Prostate gland (tissue), 2 donors: Measurements from ENCODE around the gene CPED1. TPM values are rescaled to one million over a fixed set of nuclear protein-coding genes. Genes with fewer than 3 reads are reported as not detected.

Source experiments
- DNase-seq: peaks from one replicate; pipeline ENCODE4 v3.0.0-alpha.2; 2019; ENCODE audit warnings: low spot score
- H3K27ac ChIP-seq, 2 donors: fragments of 200-600 bp; sonication (generic); 2 replicates each; pipeline ENCODE4 v1.5.1; 2017 to 2019
- H3K27me3 ChIP-seq: fragments of 200-600 bp; sonication (generic); replicated peaks from 2 replicates; pipeline ENCODE4 v1.5.1; 2019; ENCODE audit not compliant: insufficient read depth
- H3K36me3 ChIP-seq, 2 donors: fragments of 200-600 bp; sonication (generic); 1 replicate in 1 of 2; 2 replicates in 1 of 2; pipeline versions ENCODE4 v1.5.1 to v1.8.1; 2017 to 2019
- H3K4me1 ChIP-seq: fragments of 200-600 bp; sonication (generic); replicated peaks from 2 replicates; pipeline ENCODE4 v1.5.1; 2019
- H3K4me3 ChIP-seq, 2 donors: fragments of 200-600 bp; sonication (generic); 2 replicates each; pipeline ENCODE4 v1.5.1; 2017 to 2019
- H3K9me3 ChIP-seq: fragments of 200-600 bp; sonication (generic); 2 replicates; pipeline ENCODE4 v1.5.1; 2017
- POLR2A ChIP-seq: fragments of 450-650 bp; IDR thresholded peaks from one replicate; pipeline ENCODE4 v1.6.1; 2016; ENCODE audit warnings: antibody characterized with exemption, mild to moderate bottlenecking
- POLR2AphosphoS5 ChIP-seq: sonication (generic); formaldehyde crosslinking; IDR thresholded peaks from one replicate; pipeline ENCODE4 v1.6.1; 2017; ENCODE audit warnings: antibody characterized with exemption
- WGBS: methylation state at CpG from one replicate; pipeline ENCODE4 v1.1.5; 2018; 5-methylcytosine and 5-hydroxymethylcytosine counted together
- intact Hi-C: fragments of 100-400 bp; cut with DNase I; formaldehyde crosslinking; loops from one replicate; pipeline ENCODE4 v1.14.2; 2022
- total RNA-seq, 2 donors: library from RNA; depleted of rRNA; stranded (reverse); fragments of >200 nt; gene quantifications; one replicate each; pipeline ENCODE4 v1.1.0, GENCODE V29; 2016
- TF ChIP-seq, protein P1 (sequence below), 4 experiments: fragments of 200-600 bp in 2 of 4; fragments of 450-650 bp in 2 of 4; sonication (generic) in 2 of 4; IDR thresholded peaks; 1 replicate in 3 of 4; 2 replicates in 1 of 4; pipeline ENCODE4 v1.5.1; 2016 to 2019; ENCODE audit warnings: antibody characterized with exemption in 4 of 4, mild to moderate bottlenecking in 2 of 4, moderate library complexity in 2 of 4

The CPED1 gene
- total RNA-seq, 2 donors from 2014 or later, result 10.7 to 23.3 TPM

DNA sequence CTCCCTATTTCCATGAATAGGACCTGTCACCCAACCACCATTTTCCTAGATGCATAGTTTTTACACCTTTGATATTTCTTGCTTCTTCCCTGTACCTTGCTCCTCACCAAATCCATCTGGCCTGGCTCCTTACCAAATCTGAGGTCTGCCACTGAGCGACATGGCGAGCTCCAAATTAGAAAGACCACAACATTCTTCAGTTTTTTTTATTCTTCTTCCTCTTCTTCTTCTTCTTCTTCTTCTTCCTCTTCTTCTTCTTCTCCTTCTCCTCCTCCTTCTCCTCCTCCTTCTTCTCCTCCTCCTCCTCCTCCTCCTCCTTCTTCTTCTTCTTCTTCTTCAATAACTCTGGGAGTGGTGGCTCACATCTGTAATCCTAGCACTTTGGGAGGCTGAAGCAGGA is 7.1 kb downstream of the CPED1 start:
- no peaks in the 10 kb centered on the region for H3K4me1 ChIP-seq
- H3K36me3 ChIP-seq, result no peaks in the 10 kb centered on the region
- H3K9me3 ChIP-seq, result no peaks in the 10 kb centered on the region
- H3K27ac ChIP-seq, result no peak overlapping the region
- no peak for DNase-seq
- 96% methylated on average over 2 of the region's 2 CpGs for WGBS
- H3K27me3 ChIP-seq, result no peaks in the 10 kb centered on the region
- intact Hi-C loops, result no loop called here
- H3K4me3 ChIP-seq, result no peak overlapping the region
- TF ChIP-seq, protein P1, sequence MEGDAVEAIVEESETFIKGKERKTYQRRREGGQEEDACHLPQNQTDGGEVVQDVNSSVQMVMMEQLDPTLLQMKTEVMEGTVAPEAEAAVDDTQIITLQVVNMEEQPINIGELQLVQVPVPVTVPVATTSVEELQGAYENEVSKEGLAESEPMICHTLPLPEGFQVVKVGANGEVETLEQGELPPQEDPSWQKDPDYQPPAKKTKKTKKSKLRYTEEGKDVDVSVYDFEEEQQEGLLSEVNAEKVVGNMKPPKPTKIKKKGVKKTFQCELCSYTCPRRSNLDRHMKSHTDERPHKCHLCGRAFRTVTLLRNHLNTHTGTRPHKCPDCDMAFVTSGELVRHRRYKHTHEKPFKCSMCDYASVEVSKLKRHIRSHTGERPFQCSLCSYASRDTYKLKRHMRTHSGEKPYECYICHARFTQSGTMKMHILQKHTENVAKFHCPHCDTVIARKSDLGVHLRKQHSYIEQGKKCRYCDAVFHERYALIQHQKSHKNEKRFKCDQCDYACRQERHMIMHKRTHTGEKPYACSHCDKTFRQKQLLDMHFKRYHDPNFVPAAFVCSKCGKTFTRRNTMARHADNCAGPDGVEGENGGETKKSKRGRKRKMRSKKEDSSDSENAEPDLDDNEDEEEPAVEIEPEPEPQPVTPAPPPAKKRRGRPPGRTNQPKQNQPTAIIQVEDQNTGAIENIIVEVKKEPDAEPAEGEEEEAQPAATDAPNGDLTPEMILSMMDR (IDR thresholded peaks at IDR 0.05), result no peak
- TF ChIP-seq POLR2A, result no peak
- TF ChIP-seq POLR2AphosphoS5, result no peak

DNA sequence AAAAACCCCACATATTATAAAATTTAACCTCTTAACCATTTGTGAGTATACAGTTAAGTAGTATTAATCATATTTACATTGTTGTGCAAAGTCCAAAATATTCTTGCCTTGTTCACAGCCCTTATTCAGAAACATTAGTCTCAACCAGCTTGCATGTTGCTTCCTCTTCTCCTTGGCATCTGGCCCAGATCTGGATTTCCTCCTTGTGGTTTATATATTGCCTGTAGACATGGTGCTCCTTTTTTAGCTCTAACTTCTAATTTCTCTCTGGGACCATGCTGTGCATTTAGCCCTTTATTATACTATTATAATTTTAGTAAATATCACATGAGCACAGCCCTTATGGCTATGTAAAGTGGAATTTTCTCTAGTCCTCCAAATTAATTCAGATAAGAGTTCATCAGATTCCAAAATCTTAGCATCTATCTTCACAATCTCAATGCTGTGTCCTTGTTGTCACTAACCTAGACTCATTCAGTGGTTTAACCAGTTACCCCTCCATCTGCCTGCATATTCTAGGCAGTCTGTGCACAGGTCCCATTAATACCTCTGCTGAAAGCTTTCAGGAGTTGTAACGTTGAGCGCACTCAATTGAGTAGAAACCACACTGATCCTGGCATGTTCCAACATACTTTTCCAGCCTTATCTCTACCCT is 7.9 kb downstream of the CPED1 start:
- intact Hi-C loops, result no loop called here
- Histone ChIP-seq H3K27ac (no peak overlapping the region), H3K9me3 (no peaks in the 10 kb centered on the region), H3K4me1 (no peaks in the 10 kb centered on the region), H3K36me3 (no peaks in the 10 kb centered on the region), H3K27me3 (no peaks in the 10 kb centered on the region), H3K4me3 (no peak overlapping the region)
- WGBS, result 84% methylated on average over 2 of the region's 2 CpGs
- peak; percentile 74 for DNase-seq
- TF ChIP-seq, protein P1 (IDR thresholded peaks at IDR 0.05), result no peak
- TF ChIP-seq POLR2AphosphoS5 (peak; percentile 16), POLR2A (no peak)

DNA sequence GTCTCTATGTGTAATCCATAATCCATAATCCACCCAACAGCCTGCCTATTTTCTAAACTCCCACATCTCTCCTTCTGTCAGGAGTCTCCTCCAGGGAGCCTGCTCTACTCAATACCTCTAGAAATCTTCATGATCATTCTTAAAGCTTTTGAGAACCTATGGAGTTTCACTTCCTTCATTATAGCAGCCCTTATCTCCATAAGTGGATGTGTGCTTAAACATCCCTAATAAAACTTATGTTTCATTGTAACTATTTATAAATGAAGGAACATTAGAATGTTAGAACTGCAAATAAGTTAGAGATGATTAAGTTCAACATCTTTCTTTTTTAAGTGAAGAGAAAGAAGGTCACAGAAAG is 8.5 kb downstream of the CPED1 start:
- H3K27ac ChIP-seq, result no peak overlapping the region
- TF ChIP-seq POLR2AphosphoS5 (no peak), POLR2A (no peak)
- TF ChIP-seq, protein P1 (IDR thresholded peaks at IDR 0.05), result no peak

DNA sequence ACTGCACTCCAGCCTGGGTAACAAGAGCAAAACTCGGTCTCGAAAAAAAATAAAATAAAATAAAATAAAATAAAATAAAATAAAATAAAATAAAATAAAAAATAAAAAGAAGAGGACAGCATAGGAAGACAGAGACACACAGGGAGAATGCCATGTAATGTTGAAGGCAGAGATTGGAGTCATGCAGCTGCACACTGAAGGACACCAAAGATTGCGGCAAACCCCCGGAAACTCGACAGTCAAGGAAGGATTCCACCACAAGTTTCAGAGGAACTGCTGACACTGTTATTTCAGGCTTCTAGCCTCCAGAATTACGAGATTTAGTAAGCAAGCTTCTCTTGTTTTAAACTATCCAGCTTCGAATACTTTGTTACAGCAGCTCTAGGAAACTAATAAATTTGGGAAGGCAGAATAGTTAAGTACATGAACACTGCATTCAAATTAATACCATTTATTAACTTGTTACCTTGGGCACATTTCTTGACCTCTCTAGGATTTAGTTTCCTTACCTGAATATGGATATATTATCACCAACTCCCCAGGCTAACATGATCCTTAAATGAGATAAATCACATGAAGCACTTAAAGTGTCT is 9.5 kb downstream of the CPED1 start:
- Histone ChIP-seq H3K9me3 (no peaks in the 10 kb centered on the region), H3K27me3 (no peaks in the 10 kb centered on the region), H3K4me3 (no peak overlapping the region), H3K36me3 (no peaks in the 10 kb centered on the region), H3K27ac (no peak overlapping the region), H3K4me1 (no peaks in the 10 kb centered on the region)
- 84% methylated on average over 7 of the region's 7 CpGs for WGBS
- DNase-seq, result no peak
- intact Hi-C loops, result no loop called here
- TF ChIP-seq POLR2A (no peak), POLR2AphosphoS5 (no peak)
- TF ChIP-seq, protein P1 (IDR thresholded peaks at IDR 0.05), result no peak

More for the DNA sequence above, 8.5 kb downstream of the CPED1 start:
- Histone ChIP-seq H3K4me3 (no peak overlapping the region), H3K4me1 (no peaks in the 10 kb centered on the region), H3K9me3 (no peaks in the 10 kb centered on the region), H3K36me3 (no peaks in the 10 kb centered on the region), H3K27me3 (no peaks in the 10 kb centered on the region)
- intact Hi-C loops, result no loop called here
- DNase-seq, result no peak

DNA sequence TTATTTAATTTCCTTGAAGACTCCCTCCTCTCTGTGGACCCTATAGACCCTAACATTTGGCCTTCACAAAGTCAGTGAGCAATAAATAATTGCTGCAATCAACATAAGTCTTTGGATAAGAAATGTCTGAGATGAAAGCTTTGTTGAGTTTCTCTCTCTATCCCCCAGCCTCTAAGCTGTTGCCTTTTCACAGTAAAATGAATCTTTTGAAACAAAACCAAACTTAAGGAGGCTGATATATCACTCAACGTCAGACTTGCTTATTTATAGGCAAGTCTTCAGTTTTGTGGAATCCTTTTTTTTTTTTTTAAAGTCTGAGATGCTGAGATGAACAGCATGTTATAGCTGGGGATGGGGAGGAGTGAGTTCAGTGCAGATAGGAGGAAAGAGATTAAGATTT is 10.0 kb downstream of the CPED1 start:
- Histone ChIP-seq H3K4me3 (no peak overlapping the region), H3K27ac (no peak overlapping the region), H3K4me1 (no peaks in the 10 kb centered on the region), H3K27me3 (no peaks in the 10 kb centered on the region), H3K36me3 (no peaks in the 10 kb centered on the region), H3K9me3 (no peaks in the 10 kb centered on the region)
- no peak for DNase-seq
- intact Hi-C loops, result no loop called here
- TF ChIP-seq POLR2AphosphoS5 (no peak), POLR2A (no peak)
- TF ChIP-seq, protein P1 (IDR thresholded peaks at IDR 0.05), result no peak
- WGBS, result 37% methylated on average over 1 of the region's 1 CpG
